ENCODE data around the gene PHYHIPL.

GRCh38 chr10:59177836-59178235, 1.4 kb downstream of the PHYHIPL start:
- TF ChIP-seq CTCF (IDR thresholded peaks at IDR 0.05) (no peak), POLR2AphosphoS5 (IDR thresholded peaks at IDR 0.05) (no peak)
